Fibroblast of pulmonary artery (primary cell): Measurements from ENCODE around the gene TTLL5.

ENCODE experiments used
- DNase-seq: peaks from one replicate; pipeline ENCODE4 v3.0.0-alpha.2; 2010; ENCODE audit warnings: low read depth
- H3K4me3 ChIP-seq: replicated peaks from 2 replicates; pipeline ENCODE4 v1.5.1; 2011; ENCODE audit warnings: low read depth, mild to moderate bottlenecking, control low read depth, low read length, moderate library complexity
- TF ChIP-seq, protein P1 (sequence below): IDR thresholded peaks from 2 replicates; pipeline ENCODE4 v1.5.1; 2011; ENCODE audit warnings: mild to moderate bottlenecking, control low read depth, low read length, inconsistent platforms; ENCODE audit errors: missing control alignments

TTLL5 gene

DNA sequence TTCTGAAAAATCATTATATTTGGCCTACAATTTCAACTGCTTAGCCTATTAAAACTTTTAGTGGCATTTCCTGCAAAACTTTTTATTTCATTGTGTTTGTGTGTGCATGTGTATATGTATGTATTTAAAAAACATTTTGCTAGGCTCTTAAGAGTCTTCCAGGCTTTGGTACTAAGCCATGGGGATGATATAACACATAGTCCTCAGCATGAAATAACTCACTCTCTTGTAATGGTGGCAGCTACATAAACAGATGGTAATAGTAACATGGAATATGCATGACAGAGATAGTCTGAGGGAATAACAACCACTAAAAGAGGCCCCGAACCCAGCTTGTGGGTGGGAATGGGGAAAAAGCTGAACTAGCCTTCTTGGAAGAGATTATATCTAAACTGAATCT, 141.4 kb downstream of the TTLL5 start:
- TF ChIP-seq, protein P1, sequence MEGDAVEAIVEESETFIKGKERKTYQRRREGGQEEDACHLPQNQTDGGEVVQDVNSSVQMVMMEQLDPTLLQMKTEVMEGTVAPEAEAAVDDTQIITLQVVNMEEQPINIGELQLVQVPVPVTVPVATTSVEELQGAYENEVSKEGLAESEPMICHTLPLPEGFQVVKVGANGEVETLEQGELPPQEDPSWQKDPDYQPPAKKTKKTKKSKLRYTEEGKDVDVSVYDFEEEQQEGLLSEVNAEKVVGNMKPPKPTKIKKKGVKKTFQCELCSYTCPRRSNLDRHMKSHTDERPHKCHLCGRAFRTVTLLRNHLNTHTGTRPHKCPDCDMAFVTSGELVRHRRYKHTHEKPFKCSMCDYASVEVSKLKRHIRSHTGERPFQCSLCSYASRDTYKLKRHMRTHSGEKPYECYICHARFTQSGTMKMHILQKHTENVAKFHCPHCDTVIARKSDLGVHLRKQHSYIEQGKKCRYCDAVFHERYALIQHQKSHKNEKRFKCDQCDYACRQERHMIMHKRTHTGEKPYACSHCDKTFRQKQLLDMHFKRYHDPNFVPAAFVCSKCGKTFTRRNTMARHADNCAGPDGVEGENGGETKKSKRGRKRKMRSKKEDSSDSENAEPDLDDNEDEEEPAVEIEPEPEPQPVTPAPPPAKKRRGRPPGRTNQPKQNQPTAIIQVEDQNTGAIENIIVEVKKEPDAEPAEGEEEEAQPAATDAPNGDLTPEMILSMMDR, result no peak
- H3K4me3 ChIP-seq, result no peak overlapping the region
- no peak for DNase-seq

DNA sequence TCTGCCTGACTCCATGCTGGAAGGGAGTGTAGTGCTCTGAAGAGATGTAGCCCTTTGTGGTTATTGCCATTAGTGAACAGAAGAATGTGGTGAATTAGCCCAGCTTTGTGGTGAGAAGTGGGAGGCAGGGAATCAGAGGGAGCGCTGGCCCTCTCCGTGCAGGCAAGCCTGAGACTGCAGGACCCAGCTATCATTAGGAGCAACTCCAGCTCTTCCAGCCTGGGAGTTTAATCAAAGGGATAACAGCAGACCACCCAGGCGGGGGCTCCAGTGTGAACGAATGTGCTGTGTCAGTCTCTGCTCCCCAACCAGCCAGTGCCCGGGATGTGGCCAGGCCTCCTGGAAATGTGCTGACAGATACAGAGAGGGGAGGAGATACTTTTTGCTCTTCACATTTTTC, 142.7 kb downstream of the TTLL5 start:
- TF ChIP-seq, protein P1, result no peak
- H3K4me3 ChIP-seq, result no peak overlapping the region
- DNase-seq, result no peak

- H3K4me3 ChIP-seq, result no peak overlapping the region
- DNase-seq, result no peak
- TF ChIP-seq, protein P1, result no peak
Observed at GRCh38 chr14:75804570-75805275, 143.7 kb downstream of the TTLL5 start.

DNA sequence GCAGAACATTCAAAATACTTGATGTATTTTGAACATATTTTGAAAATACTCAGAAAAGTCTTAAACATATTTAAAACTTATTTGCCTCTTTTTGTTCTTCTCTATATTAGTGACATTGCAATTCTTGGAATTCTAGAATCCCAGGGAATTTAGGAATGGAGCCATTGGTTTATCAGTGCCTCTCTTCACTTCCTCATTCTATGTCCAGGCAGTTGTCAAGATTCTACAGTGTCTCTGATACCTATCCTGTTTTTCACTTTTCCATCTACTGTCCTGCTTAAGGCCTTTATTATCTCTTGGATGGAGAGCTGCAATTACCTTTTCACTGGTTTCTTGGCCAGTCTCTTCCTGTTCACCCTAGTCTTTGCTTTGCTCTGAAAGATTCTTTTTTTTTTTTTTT, 144.6 kb downstream of the TTLL5 start:
- no peak overlapping the region for H3K4me3 ChIP-seq
- no peak for DNase-seq
- TF ChIP-seq, protein P1, result no peak

- TF ChIP-seq, protein P1, result no peak
- no peak overlapping the region for H3K4me3 ChIP-seq
- no peak for DNase-seq
Observed at GRCh38 chr14:75806352-75806832, 145.3 kb downstream of the TTLL5 start.

GRCh38 chr14:75807667-75808360, 146.8 kb downstream of the TTLL5 start:
- no peak overlapping the region for H3K4me3 ChIP-seq
- TF ChIP-seq, protein P1, result no peak
- no peak for DNase-seq
